Fibroblast of lung (primary cell): ENCODE results near the gene MCEE.

Source experiments
- EZH2 ChIP-seq: IDR thresholded peaks from 2 replicates; pipeline ENCODE4 v1.5.1; 2012; ENCODE audit warnings: low read length, control low read depth, mild to moderate bottlenecking; ENCODE audit errors: missing control alignments
- TF ChIP-seq, protein P1 (sequence below), 2 donors: IDR thresholded peaks in 1 of 2; conservative IDR thresholded peaks in 1 of 2; 1 replicate in 1 of 2; 2 replicates in 1 of 2; pipeline ENCODE4 v1.5.1; 2011 to 2012; ENCODE audit warnings: low read length in 2 of 2, control low read depth in 1 of 2, inconsistent platforms in 1 of 2, low read depth in 1 of 2, mild to moderate bottlenecking in 1 of 2

DNA sequence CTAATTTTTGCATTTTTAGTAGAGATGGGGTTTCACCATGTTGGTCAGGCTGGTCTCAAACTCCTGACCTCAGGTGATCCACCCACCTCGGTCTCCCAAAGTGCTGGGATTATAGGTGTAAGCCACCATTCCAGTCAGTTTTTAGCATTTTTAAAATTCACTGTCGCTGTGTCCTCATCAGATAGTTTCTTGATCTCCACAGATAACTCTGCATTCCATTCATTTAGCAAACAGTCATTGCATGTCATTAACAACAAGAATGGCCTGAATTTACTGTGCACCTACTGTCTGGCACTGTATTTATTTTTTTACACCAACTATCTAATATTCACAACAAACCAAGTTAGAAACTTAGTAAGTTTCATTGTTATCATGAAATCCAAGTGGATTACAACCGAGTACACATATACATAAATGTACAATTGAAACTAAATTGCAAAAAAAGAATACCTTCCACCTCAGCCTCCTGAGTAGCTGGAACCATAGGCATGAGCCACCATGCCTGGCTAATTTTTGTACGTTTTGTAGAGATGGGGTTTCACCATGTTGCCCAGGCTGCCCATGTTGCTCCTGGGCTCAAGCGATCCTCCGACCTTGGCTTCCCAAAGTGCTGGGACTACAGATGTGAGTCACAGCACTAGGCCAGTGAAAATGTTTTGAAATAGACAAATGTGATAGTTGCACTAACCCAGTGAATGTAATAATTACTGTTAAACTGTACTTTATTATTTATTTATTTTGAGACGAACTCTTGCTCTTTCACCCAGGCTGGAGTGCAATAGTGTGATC is 4.3 kb downstream of the MCEE start:
- TF ChIP-seq, protein P1, sequence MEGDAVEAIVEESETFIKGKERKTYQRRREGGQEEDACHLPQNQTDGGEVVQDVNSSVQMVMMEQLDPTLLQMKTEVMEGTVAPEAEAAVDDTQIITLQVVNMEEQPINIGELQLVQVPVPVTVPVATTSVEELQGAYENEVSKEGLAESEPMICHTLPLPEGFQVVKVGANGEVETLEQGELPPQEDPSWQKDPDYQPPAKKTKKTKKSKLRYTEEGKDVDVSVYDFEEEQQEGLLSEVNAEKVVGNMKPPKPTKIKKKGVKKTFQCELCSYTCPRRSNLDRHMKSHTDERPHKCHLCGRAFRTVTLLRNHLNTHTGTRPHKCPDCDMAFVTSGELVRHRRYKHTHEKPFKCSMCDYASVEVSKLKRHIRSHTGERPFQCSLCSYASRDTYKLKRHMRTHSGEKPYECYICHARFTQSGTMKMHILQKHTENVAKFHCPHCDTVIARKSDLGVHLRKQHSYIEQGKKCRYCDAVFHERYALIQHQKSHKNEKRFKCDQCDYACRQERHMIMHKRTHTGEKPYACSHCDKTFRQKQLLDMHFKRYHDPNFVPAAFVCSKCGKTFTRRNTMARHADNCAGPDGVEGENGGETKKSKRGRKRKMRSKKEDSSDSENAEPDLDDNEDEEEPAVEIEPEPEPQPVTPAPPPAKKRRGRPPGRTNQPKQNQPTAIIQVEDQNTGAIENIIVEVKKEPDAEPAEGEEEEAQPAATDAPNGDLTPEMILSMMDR (conservative IDR thresholded peaks at IDR 0.05 in 1 of 2, IDR thresholded peaks at IDR 0.05 in 1 of 2; ENCODE audit: low read depth in 1 of 2, low read length in 2 of 2): no peak
- no peak for TF ChIP-seq EZH2
